Vagina (tissue), 2 donors: ENCODE data around the gene SLC32A1. TPM values are rescaled to one million over a fixed set of nuclear protein-coding genes. Genes with fewer than 3 reads are reported as not detected.

ENCODE experiments used
- DNase-seq, 2 donors: peaks; one replicate each; pipeline ENCODE4 v3.0.0-alpha.2; 2017; ENCODE audit errors: extremely low spot score in 2 of 2
- H3K27ac ChIP-seq: fragments of 200-600 bp; sonication (generic); one replicate; pipeline ENCODE4 v1.5.1; 2019
- H3K27me3 ChIP-seq: fragments of 200-600 bp; sonication (generic); one replicate; pipeline ENCODE4 v1.5.1; 2019
- H3K36me3 ChIP-seq, 2 donors: fragments of 200-600 bp; sonication (generic); one replicate each; pipeline ENCODE4 v1.5.1; 2017 to 2019
- H3K4me1 ChIP-seq: fragments of 200-600 bp; sonication (generic); one replicate; pipeline ENCODE4 v1.5.1; 2019
- H3K4me3 ChIP-seq, 2 donors: fragments of 200-600 bp; sonication (generic); 1 replicate in 1 of 2; 2 replicates in 1 of 2; pipeline ENCODE4 v1.5.1; 2016 to 2019
- H3K9me3 ChIP-seq: fragments of 200-600 bp; sonication (generic); one replicate; pipeline ENCODE4 v1.5.1; 2019
- CTCF ChIP-seq, 3 experiments: fragments of 450-650 bp in 2 of 3; fragments of 200-600 bp in 1 of 3; sonication (generic) in 1 of 3; IDR thresholded peaks; one replicate each; pipeline ENCODE4 v1.5.1; 2017 to 2019; ENCODE audit warnings: antibody characterized with exemption in 3 of 3, mild to moderate bottlenecking in 2 of 3, moderate library complexity in 2 of 3
- POLR2A ChIP-seq, 2 donors: fragments of 450-650 bp; IDR thresholded peaks; one replicate each; pipeline ENCODE4 v1.6.1; 2017; ENCODE audit warnings: antibody characterized with exemption in 2 of 2, mild to moderate bottlenecking in 2 of 2, moderate library complexity in 2 of 2
- POLR2AphosphoS5 ChIP-seq, 2 donors: sonication (generic); formaldehyde crosslinking; IDR thresholded peaks; one replicate each; pipeline ENCODE4 v1.9.0; 2017; ENCODE audit warnings: antibody characterized with exemption in 2 of 2, mild to moderate bottlenecking in 2 of 2, low read depth in 1 of 2; ENCODE audit not compliant: insufficient read depth in 1 of 2
- intact Hi-C: fragments of 100-400 bp; cut with DNase I; formaldehyde crosslinking; loops from one replicate; pipeline ENCODE4 v1.15.1; 2023
- total RNA-seq: library from RNA; depleted of rRNA; stranded (reverse); fragments of >200 nt; gene quantifications from one replicate; pipeline ENCODE4 v1.2.3, GENCODE V29; 2016

The SLC32A1 gene
- not detected for total RNA-seq

- TF ChIP-seq CTCF (IDR thresholded peaks at IDR 0.05): no peak
- TF ChIP-seq POLR2A (IDR thresholded peaks at IDR 0.05): no peak
- TF ChIP-seq POLR2AphosphoS5 (IDR thresholded peaks at IDR 0.05; ENCODE audit: insufficient read depth in 1 of 2, low read depth in 1 of 2): no peak
- H3K4me1 ChIP-seq: peaks cover 40% of the 10 kb centered on the region
- intact Hi-C loops: no loop called here
These were observed at the start of gene SLC32A1 for GRCh38 chr20:38723848-38724625. Gene SLC32A1 (plus strand): TSS chr20:38724486. CDS start chr20:38724725, 239 bp downstream.

GRCh38 chr20:38674765-38675133 is 49.5 kb upstream of the SLC32A1 start:
- no peak for TF ChIP-seq POLR2A (IDR thresholded peaks at IDR 0.05)
- TF ChIP-seq POLR2AphosphoS5 (IDR thresholded peaks at IDR 0.05; ENCODE audit: insufficient read depth in 1 of 2, low read depth in 1 of 2): no peak
- TF ChIP-seq CTCF (IDR thresholded peaks at IDR 0.05): no peak
- DNase-seq: no peak
- Histone ChIP-seq H3K9me3 (no peaks in the 10 kb centered on the region), H3K27ac (no peak overlapping the region), H3K4me1 (peaks cover 12% of the 10 kb centered on the region), H3K36me3 (no peaks in the 10 kb centered on the region), H3K4me3 (peak overlapping the region in 1 of 2 donors; percentile 35), H3K27me3 (no peaks in the 10 kb centered on the region)
- intact Hi-C loops: no loop called here

More at GRCh38 chr20:38723848-38724625, at the start of gene SLC32A1:
- Histone ChIP-seq H3K27ac (no peak within 1 kb of the TSS), H3K4me3 (no peak within 1 kb of the TSS), H3K9me3 (no peaks in the 10 kb centered on the region), H3K27me3 (peaks cover 45% of the 10 kb centered on the region), H3K36me3 (no peaks in the 10 kb centered on the region)
- DNase-seq: no peak

GRCh38 chr20:38676576-38676975 is 47.7 kb upstream of the SLC32A1 start:
- H3K36me3 ChIP-seq: no peaks in the 10 kb centered on the region
- intact Hi-C loops: no loop called here
- no peaks in the 10 kb centered on the region for H3K27me3 ChIP-seq
- H3K27ac ChIP-seq: no peak overlapping the region
- TF ChIP-seq POLR2A (IDR thresholded peaks at IDR 0.05) (no peak), POLR2AphosphoS5 (IDR thresholded peaks at IDR 0.05; ENCODE audit: insufficient read depth in 1 of 2, low read depth in 1 of 2) (no peak), CTCF (IDR thresholded peaks at IDR 0.05) (no peak)
- H3K9me3 ChIP-seq: no peaks in the 10 kb centered on the region
- peaks cover 12% of the 10 kb centered on the region for H3K4me1 ChIP-seq
- H3K4me3 ChIP-seq: no peak overlapping the region
- no peak for DNase-seq

- Histone ChIP-seq H3K27me3 (no peaks in the 10 kb centered on the region), H3K4me1 (no peaks in the 10 kb centered on the region), H3K27ac (no peak overlapping the region), H3K36me3 (no peaks in the 10 kb centered on the region), H3K9me3 (no peaks in the 10 kb centered on the region), H3K4me3 (no peak overlapping the region)
- intact Hi-C loops: no loop called here
- DNase-seq: no peak
- TF ChIP-seq CTCF (IDR thresholded peaks at IDR 0.05) (no peak), POLR2A (IDR thresholded peaks at IDR 0.05) (no peak), POLR2AphosphoS5 (IDR thresholded peaks at IDR 0.05; ENCODE audit: insufficient read depth in 1 of 2, low read depth in 1 of 2) (no peak)
These were observed 43.6 kb upstream of the SLC32A1 start for GRCh38 chr20:38680500-38681306.
